ENCODE data around the gene PHGDH.

GRCh38 chr1:119702384-119702783, 9.3 kb upstream of the PHGDH start:
- TF ChIP-seq EZH2phosphoT487 (IDR thresholded peaks at IDR 0.05; ENCODE audit: low read length) (no peak), EZH2 (optimal IDR thresholded peaks at IDR 0.05; ENCODE audit: low read depth, low read length) (no peak)
- TF ChIP-seq, protein P1, sequence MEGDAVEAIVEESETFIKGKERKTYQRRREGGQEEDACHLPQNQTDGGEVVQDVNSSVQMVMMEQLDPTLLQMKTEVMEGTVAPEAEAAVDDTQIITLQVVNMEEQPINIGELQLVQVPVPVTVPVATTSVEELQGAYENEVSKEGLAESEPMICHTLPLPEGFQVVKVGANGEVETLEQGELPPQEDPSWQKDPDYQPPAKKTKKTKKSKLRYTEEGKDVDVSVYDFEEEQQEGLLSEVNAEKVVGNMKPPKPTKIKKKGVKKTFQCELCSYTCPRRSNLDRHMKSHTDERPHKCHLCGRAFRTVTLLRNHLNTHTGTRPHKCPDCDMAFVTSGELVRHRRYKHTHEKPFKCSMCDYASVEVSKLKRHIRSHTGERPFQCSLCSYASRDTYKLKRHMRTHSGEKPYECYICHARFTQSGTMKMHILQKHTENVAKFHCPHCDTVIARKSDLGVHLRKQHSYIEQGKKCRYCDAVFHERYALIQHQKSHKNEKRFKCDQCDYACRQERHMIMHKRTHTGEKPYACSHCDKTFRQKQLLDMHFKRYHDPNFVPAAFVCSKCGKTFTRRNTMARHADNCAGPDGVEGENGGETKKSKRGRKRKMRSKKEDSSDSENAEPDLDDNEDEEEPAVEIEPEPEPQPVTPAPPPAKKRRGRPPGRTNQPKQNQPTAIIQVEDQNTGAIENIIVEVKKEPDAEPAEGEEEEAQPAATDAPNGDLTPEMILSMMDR (IDR thresholded peaks at IDR 0.05; ENCODE audit: low read length), result no peak

Measured in MM.1S (cell line).